IPS-NIHi7 (cell line): ENCODE data around the gene CFB.

Experiments
- DNase-seq: peaks from one replicate; pipeline ENCODE4 v3.0.0; 2012; ENCODE audit warnings: mixed read lengths; ENCODE audit errors: extremely low spot score

Gene CFB

GRCh38 chr6:31948306-31948705 lies 2.4 kb downstream of the CFB start:
- no peak for DNase-seq

- no peak for DNase-seq
Observed at GRCh38 chr6:31948753-31949413, 3.0 kb downstream of the CFB start.

DNA sequence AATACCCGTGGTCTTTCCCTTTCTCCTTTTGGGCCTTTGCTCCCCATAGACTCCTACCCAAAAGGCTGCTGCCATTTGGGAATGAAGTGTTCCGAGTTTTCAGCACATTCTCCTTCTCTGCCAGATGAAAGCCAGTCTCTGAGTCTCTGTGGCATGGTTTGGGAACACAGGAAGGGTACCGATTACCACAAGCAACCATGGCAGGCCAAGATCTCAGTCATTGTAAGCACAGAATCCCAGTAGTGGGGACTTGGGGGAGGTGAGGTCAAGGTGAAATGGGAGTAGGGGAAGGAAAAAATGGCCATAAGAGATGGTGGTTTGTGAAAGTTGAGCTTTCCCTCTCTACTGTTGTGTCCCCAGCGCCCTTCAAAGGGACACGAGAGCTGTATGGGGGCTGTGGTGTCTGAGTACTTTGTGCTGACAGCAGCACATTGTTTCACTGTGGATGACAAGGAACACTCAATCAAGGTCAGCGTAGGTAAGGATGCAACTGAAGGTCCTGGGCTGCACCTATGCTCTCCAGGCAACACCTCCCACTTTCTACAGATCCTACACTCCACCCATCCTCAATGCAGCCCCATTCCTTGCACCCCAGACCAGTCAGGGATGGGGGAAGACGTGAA lies 4.1 kb downstream of the CFB start:
- DNase-seq, result no peak

GRCh38 chr6:31952140-31952805 lies 6.4 kb downstream of the CFB start:
- DNase-seq, result peak; percentile 75

- no peak for DNase-seq
Observed at GRCh38 chr6:31952890-31953289, 7.0 kb downstream of the CFB start.

GRCh38 chr6:31954511-31954910 lies 8.6 kb downstream of the CFB start:
- DNase-seq, result no peak

- DNase-seq, result no peak
Observed at GRCh38 chr6:31956796-31957195, 10.9 kb downstream of the CFB start.

DNA sequence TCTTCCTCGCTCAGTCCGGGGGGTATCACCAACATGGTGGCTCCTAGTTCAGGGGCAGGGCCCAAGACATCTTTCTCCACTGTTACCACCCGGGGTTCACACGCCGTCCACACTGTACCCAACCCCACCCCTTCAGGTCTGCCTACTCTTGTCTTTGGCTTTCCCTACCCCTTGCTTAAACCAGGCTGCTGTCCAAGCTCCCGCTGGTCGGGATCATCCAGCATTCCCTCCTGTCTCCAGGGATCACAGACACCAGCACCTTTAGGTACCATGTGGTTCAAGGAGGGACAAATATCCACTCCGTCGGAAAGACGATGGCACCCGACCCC lies 12.5 kb downstream of the CFB start:
- DNase-seq, result no peak

DNA sequence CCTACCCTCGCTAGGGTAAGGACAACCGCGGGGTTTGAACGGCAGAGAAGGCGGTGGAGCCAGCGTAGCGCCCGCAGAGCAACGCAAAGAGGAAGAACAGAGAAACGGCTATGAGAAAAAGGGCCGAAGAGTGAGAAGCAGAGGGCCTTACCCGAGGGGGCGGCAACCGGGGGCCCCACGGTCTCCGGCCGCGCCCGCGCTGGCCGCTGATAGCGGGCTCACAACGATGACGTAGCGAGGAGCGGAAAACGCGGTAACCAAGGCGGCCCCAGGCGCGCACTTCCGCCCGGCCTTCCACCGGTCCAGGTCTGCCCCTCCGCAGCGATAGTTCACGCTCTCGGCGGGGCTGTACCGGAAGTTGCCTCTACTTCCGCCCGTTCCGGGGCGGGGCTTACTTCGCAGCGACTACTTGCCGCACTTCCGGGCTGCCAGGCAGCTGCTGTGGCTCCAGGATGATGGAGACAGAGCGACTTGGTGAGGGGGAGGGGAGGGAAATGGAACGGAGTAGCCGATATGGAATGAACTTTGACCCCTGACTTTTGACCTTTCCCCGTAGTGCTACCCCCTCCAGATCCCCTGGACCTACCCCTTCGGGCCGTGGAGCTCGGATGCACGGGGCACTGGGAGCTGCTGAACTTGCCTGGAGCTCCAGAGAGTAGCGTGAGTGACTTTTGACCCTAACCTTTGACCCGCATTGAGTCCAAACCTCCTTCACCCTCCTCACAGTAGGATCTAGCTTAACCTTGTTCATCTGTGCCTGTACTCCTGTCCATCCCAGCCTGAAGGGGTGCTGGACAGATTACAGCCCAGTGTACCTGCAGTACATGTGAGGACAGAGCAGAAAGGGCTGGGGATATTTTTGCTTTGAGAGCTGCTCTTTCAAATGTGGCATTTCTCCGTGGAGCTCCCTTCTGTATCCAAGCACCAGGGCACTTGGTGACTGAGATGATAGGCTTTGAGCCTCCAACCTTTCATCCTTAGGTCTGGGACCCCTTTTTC lies 13.1 kb downstream of the CFB start, which contains the start of the genes NELFE and SKIC2:
TSS of gene NELFE (minus strand) at position 231 of the 999 bp plus-strand sequence. CDS start 525 bp downstream, outside the sequence.
TSS of gene SKIC2 (plus strand) at position 435 of the 999 bp plus-strand sequence. CDS start at position 453, 18 bp downstream.
- peak; percentile 100 for DNase-seq

DNA sequence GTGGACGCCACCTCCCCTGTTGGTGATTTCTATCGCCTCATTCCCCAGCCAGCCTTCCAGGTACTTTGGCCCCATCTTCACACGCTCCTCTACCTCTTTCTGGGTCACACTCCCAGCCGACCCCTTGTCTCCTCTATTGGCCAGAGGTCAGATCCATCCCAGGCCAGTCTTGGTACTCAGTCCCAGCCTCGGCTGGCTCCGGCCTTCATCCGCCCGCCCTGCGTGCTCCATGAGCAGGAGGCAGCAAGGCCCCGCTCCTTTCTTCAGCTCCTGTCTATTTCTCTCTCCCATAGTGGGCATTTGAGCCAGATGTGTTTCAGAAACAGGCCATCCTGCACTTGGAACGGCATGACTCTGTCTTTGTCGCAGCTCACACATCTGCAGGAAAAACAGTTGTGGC lies 15.7 kb downstream of the CFB start:
- DNase-seq, result no peak

DNA sequence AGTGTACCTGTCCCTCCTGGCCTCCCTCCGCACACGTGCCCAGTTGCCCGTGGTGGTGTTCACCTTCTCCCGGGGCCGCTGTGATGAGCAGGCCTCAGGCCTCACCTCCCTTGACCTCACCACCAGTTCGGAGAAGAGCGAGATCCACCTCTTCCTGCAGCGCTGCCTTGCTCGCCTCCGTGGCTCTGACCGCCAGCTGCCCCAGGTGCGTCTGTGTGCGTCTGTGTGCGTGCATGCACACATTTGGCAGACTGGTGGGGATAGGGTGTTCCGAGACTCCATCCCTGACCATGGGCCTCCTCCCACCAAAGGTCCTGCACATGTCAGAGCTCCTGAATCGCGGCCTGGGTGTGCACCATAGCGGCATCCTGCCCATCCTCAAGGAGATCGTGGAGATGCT lies 18.0 kb downstream of the CFB start:
- no peak for DNase-seq

DNA sequence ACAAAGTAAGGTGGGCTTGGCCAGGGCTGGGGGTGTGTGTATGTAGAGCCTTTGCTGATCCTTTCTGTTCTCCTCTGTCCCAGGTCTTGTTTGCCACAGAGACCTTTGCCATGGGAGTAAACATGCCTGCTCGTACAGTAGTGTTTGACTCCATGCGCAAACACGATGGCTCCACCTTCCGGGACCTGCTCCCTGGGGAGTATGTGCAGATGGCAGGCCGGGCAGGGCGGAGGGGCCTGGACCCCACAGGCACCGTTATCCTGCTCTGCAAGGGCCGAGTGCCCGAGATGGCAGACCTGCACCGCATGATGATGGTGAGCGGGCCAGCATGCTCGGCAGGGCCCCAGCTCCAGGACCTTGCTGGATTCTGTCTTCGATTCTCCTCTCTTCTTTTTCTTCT lies 19.8 kb downstream of the CFB start:
- DNase-seq, result no peak

- no peak for DNase-seq
Observed at GRCh38 chr6:31966506-31966905, 20.6 kb downstream of the CFB start.

- DNase-seq, result no peak
Observed at GRCh38 chr6:31966997-31967925, 21.4 kb downstream of the CFB start.

GRCh38 chr6:31967926-31968320 lies 22.0 kb downstream of the CFB start:
- DNase-seq, result no peak

- no peak for DNase-seq
Observed at GRCh38 chr6:31968326-31968725, 22.4 kb downstream of the CFB start.

- no peak for DNase-seq
Observed at GRCh38 chr6:31968791-31969711, 23.2 kb downstream of the CFB start.

DNA sequence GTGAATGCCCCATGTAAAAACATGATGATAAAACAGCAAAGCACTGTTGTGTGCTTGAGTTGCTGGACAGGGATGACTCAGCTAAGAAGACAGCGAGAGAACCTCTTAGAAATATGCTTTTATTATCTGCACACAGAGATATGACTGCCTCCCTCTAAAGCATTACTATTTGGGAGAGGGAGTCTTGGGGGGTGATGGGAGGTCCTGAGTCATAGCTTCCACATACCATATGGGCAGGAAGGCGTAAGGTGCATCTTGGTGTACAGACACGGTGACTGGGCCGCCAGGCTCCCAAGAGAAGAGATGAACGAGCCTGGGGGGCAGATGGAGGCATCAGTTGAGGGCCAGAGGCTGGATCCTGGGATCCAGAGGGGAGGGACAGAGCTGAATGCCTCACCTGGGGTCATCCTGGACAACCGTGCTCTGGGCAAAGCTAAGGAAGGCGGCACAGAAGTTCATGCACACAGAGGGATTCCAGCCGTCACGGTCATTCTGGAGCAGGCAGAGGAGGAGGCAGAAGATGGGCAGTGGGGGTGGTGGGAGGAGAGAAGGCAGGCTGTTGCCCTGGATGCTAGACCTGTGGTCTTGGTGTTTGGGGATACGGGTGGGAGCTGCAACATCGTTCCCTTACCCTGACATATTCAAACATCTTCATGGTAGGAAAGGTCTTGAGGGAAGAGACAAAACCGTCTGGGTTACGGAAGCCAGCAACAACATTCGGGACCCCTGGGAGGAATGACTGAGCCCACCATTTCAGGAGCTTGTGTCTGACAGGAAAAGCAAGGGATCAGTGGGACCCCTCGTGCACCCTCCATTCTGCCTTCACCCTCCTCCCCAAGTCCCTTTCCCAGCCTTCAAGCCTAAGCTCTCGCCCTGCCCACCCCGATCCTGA lies 24.1 kb downstream of the CFB start:
- no peak for DNase-seq
